ENCODE results near the gene PEX19.

Gene PEX19

DNA sequence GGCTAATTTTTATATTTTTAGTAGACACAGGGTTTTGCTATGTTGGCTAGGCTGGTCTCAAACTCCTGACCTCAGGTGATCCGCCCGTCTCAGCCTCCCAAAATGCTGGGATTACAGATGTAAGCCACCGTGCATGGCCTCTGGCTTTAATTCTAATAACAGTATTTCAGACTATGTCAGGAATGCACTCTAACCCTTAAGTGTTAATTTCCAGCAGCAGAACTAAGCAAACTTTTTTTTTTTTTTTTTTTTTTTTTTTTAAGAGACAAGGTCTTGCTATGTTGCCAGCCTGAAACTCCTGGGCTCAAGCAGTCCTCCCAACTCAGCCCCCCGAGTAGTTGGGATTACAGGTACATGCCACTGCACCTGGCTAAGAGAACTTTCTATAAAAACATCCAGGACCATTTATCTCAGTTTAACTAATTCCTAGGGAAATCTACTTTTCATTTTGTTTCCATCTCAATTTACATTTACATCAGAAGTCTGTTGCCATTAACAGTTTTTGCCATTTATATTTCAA lies 29.1 kb downstream of the PEX19 start:
- TF ChIP-seq, protein P1, sequence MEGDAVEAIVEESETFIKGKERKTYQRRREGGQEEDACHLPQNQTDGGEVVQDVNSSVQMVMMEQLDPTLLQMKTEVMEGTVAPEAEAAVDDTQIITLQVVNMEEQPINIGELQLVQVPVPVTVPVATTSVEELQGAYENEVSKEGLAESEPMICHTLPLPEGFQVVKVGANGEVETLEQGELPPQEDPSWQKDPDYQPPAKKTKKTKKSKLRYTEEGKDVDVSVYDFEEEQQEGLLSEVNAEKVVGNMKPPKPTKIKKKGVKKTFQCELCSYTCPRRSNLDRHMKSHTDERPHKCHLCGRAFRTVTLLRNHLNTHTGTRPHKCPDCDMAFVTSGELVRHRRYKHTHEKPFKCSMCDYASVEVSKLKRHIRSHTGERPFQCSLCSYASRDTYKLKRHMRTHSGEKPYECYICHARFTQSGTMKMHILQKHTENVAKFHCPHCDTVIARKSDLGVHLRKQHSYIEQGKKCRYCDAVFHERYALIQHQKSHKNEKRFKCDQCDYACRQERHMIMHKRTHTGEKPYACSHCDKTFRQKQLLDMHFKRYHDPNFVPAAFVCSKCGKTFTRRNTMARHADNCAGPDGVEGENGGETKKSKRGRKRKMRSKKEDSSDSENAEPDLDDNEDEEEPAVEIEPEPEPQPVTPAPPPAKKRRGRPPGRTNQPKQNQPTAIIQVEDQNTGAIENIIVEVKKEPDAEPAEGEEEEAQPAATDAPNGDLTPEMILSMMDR (IDR thresholded peaks at IDR 0.05; ENCODE audit: insufficient read depth, low read depth, low read length, missing control alignments): no peak
- DNase-seq (ENCODE audit: low read depth): no peak
- no peak overlapping the region for H3K4me3 ChIP-seq (ENCODE audit: low read length)

DNA sequence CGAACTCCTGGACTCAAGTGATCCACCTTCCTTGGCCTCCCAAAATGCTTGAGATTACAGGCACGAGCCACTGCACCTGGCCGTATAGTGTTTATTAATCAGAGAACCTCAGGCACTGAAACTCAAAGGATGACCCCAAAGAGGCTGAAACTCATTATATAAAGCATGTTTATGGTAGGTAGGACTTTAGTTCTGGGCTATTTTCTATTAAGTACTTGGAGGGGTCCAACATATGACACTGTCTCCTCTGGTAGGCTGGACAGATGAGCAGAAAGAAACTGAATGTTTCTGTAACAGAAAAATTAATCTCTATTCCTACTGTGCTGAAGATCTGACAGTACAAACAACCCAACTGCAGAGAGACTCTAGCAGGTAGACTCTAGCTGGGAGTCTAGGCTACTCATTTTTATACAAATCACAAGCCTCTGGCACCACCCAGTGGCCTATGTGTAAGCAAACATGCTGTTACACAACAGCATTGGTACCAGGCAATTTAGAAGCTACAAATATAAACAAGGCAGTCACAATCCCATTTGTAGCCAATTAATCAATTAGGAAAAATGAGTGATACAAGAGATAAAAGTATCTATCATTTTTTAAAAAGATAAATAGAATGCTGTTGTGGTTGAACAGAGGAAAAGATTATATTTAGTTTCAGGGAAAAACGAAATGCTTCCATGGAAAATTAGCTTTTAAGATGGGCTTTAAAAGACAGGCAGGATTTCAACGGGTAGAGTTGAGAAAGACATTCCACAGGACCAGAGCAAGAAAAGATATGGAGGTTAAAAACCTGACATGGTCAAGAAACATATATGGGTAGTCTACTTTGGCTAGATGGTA lies 33.0 kb downstream of the PEX19 start:
- TF ChIP-seq, protein P1 (IDR thresholded peaks at IDR 0.05; ENCODE audit: insufficient read depth, low read depth, low read length, missing control alignments): peak; percentile 75
- DNase-seq (ENCODE audit: low read depth): peak; percentile 80
- H3K4me3 ChIP-seq (ENCODE audit: low read length): no peak overlapping the region

DNA sequence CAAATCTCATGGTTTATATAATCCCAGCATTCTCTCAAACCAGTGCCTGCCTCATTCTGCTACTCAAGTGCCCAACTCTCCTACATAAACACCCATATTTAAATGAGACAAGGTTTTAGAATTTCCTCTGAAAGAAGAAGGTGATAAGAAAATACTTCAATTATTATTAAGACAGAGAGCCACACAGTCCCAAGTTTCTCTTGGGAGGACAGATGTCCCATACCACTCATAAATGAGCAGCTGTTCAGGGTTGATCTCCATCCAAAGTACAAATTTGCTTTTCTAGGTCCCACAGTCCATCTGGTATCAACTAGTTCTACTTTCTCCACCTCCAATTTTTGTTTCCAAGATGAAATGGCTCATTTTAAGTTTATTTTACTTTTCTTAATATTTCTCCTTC lies 33.9 kb downstream of the PEX19 start:
- no peak for DNase-seq (ENCODE audit: low read depth)

DNA sequence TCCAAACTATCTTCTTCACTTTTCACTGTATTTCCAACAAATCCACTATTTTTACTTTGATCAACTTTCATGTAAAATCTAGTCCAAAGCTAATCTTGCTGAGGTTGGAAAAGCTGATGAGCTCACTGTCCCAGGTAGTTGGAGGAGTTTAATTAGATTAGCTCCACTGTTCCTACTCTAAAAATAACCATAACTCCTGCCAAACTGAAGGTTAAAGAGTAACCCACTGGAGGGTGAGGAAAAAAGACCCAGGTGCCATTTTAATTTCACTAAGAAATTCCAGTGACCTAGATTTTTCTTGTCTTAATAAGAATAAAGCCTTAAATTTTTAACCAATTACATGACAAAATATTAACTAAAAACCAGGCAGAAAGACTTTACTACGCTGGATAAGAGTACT lies 37.9 kb downstream of the PEX19 start:
- DNase-seq (ENCODE audit: low read depth): no peak
- TF ChIP-seq, protein P1 (IDR thresholded peaks at IDR 0.05; ENCODE audit: insufficient read depth, low read depth, low read length, missing control alignments): no peak
- H3K4me3 ChIP-seq (ENCODE audit: low read length): no peak overlapping the region

More for the DNA sequence above, 33.9 kb downstream of the PEX19 start:
- H3K4me3 ChIP-seq (ENCODE audit: low read length): no peak overlapping the region
- TF ChIP-seq, protein P1 (IDR thresholded peaks at IDR 0.05; ENCODE audit: insufficient read depth, low read depth, low read length, missing control alignments): no peak

DNA sequence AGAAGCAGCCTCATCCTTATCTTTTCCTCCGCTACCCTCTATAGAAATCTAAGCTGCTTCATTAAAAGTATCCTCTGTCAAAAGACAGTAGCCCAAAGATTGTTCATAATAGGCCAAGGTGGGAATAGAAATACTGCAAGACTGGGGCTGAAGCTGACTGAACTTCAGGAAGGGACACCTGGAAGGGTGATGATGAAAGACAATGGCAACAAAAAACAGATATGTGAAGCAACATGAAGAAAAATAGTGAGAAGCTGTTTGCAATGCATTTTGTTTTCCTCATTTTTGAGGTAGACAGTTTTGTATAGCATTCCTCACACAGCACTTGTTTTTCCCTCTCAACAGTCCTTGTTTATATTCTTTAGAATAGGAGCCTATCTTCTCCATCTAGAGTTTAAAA lies 39.5 kb downstream of the PEX19 start:
- no peak overlapping the region for H3K4me3 ChIP-seq (ENCODE audit: low read length)
- no peak for DNase-seq (ENCODE audit: low read depth)
- TF ChIP-seq, protein P1 (IDR thresholded peaks at IDR 0.05; ENCODE audit: insufficient read depth, low read depth, low read length, missing control alignments): no peak

DNA sequence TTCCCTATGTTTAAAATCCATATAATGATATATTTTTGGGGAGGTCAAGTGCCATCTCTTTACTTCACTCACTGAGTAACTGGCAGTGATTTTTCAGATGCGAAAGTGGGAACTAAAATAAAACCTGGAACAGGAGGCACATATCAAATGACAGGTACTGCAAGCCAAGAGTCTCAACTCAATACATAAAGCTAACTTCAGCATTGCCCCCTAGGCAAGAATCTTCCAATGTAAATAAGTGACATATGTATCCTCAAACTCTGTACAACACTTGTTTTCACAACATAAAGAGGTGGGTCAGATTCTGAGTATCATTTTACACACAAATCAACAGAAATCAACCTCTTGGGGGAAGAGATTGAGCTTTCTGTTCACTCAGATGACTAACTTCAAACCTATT lies 40.7 kb downstream of the PEX19 start:
- TF ChIP-seq, protein P1 (IDR thresholded peaks at IDR 0.05; ENCODE audit: insufficient read depth, low read depth, low read length, missing control alignments): no peak
- DNase-seq (ENCODE audit: low read depth): no peak
- H3K4me3 ChIP-seq (ENCODE audit: low read length): no peak overlapping the region

Measured in epithelial cell of esophagus (primary cell).